MM.1S (cell line): ENCODE results near the gene LDHAL6A.

Experiments
- DNase-seq: peaks from one replicate; pipeline ENCODE4 v3.0.0-alpha.2; 2015
- H2AFZ ChIP-seq: fragments of 300-600 bp; sonication (generic); 2 replicates; pipeline ENCODE4 v1.6.0; 2016; ENCODE audit warnings: antibody characterized with exemption, low read length
- H3F3A ChIP-seq: fragments of 300-600 bp; sonication (generic); 2 replicates; pipeline ENCODE4 v1.6.1; 2016; ENCODE audit warnings: mild to moderate bottlenecking, antibody characterized with exemption, low read length, moderate library complexity, mixed read lengths; ENCODE audit not compliant: insufficient read depth
- H3K27ac ChIP-seq: fragments of 300-600 bp; sonication (generic); 2 replicates; pipeline ENCODE4 v1.5.1; 2016; ENCODE audit warnings: mild to moderate bottlenecking, low read length
- H3K27me3 ChIP-seq: fragments of 300-600 bp; sonication (generic); replicated peaks from 2 replicates; pipeline ENCODE4 v1.6.0; 2016; ENCODE audit warnings: low read length; ENCODE audit not compliant: insufficient read depth
- H3K36me3 ChIP-seq: fragments of 300-600 bp; sonication (generic); replicated peaks from 2 replicates; pipeline ENCODE4 v1.6.1; 2016; ENCODE audit warnings: mild to moderate bottlenecking, low read length, mixed read lengths; ENCODE audit not compliant: insufficient read depth
- H3K4me1 ChIP-seq: fragments of 300-600 bp; sonication (generic); 2 replicates; pipeline ENCODE4 v1.6.1; 2016; ENCODE audit warnings: low read length, mixed read lengths
- H3K4me2 ChIP-seq: fragments of 300-600 bp; sonication (generic); 2 replicates; pipeline ENCODE4 v1.6.0; 2016; ENCODE audit warnings: low read depth, low read length
- H3K4me3 ChIP-seq: fragments of 300-600 bp; sonication (generic); 2 replicates; pipeline ENCODE4 v1.5.1; 2016; ENCODE audit warnings: low read length, mixed read lengths
- H3K79me2 ChIP-seq: fragments of 300-600 bp; sonication (generic); 2 replicates; pipeline ENCODE4 v1.6.1; 2016; ENCODE audit warnings: mixed run types, low read length, mixed read lengths
- H3K9ac ChIP-seq: fragments of 300-600 bp; sonication (generic); 2 replicates; pipeline ENCODE4 v1.6.1; 2016; ENCODE audit warnings: low read length, mixed read lengths
- H3K9me2 ChIP-seq: fragments of 300-600 bp; sonication (generic); replicated peaks from 2 replicates; pipeline ENCODE4 v1.6.1; 2016; ENCODE audit warnings: mild to moderate bottlenecking, low read length, mixed read lengths; ENCODE audit not compliant: insufficient read depth
- H3K9me3 ChIP-seq: fragments of 300-600 bp; sonication (generic); replicated peaks from 2 replicates; pipeline ENCODE4 v1.6.1; 2016; ENCODE audit warnings: mild to moderate bottlenecking, low read length, mixed read lengths; ENCODE audit not compliant: insufficient read depth
- H4K20me1 ChIP-seq: fragments of 300-600 bp; sonication (generic); 2 replicates; pipeline ENCODE4 v1.6.1; 2016; ENCODE audit warnings: mild to moderate bottlenecking, low read length, moderate library complexity, mixed read lengths; ENCODE audit not compliant: insufficient read depth
- EZH2 ChIP-seq: fragments of 300-600 bp; sonication (generic); optimal IDR thresholded peaks from 2 replicates; pipeline ENCODE3; 2017; ENCODE audit warnings: low read depth, mild to moderate bottlenecking, antibody characterized with exemption, low read length, mixed read lengths
- EZH2phosphoT487 ChIP-seq: fragments of 300-600 bp; sonication (generic); IDR thresholded peaks from 2 replicates; pipeline ENCODE4 v1.6.1; 2018; ENCODE audit warnings: antibody characterized with exemption, low read length
- TF ChIP-seq, protein P1 (sequence below): fragments of 300-600 bp; sonication (generic); IDR thresholded peaks from 2 replicates; pipeline ENCODE4 v1.5.1; 2016; ENCODE audit warnings: antibody characterized with exemption, low read length, mixed read lengths

Gene LDHAL6A

GRCh38 chr11:18485913-18486528 lies 30.4 kb downstream of the LDHAL6A start:
- 0 out of 2 replicates have a peak, but pooled peaks cover 6% of the 10 kb centered on the region for H3K36me3 ChIP-seq

DNA sequence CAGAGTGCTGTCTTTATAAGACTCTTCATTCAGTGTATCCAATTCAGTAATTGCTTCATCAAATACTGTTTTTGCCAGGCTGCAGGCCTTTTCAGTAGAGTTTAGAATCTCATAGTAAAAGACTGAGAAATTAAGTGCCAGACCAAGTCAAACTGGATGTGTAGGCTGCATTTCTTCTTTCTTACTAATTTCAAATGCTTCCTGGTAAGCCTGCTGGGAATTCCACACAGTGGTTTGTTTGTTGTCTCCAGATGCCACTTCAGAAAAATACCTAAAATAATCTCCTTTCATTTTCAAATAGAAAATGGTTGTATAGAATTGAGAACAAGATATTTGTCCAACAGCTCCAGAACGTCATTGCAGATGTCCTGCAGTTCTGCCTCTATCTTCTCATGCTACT lies 34.7 kb downstream of the LDHAL6A start:
- Histone ChIP-seq H3K9ac (no peak overlapping the region), H3K27ac (no peak overlapping the region), H3K27me3 (no peaks in the 10 kb centered on the region), H3K4me2 (no peak overlapping the region), H4K20me1 (no peaks in the 10 kb centered on the region; the same call in 1 of the 2 replicates), H3K4me1 (peaks cover 22% of the 10 kb centered on the region), H3K4me3 (no peak overlapping the region), H3K9me2 (no peaks in the 10 kb centered on the region), H2AFZ (no peak overlapping the region), H3F3A (no peaks in the 10 kb centered on the region), H3K79me2 (no peaks in the 10 kb centered on the region), H3K9me3 (no peaks in the 10 kb centered on the region), H3K36me3 (0 out of 2 replicates have a peak, but pooled peaks cover 4% of the 10 kb centered on the region)
- TF ChIP-seq, protein P1, sequence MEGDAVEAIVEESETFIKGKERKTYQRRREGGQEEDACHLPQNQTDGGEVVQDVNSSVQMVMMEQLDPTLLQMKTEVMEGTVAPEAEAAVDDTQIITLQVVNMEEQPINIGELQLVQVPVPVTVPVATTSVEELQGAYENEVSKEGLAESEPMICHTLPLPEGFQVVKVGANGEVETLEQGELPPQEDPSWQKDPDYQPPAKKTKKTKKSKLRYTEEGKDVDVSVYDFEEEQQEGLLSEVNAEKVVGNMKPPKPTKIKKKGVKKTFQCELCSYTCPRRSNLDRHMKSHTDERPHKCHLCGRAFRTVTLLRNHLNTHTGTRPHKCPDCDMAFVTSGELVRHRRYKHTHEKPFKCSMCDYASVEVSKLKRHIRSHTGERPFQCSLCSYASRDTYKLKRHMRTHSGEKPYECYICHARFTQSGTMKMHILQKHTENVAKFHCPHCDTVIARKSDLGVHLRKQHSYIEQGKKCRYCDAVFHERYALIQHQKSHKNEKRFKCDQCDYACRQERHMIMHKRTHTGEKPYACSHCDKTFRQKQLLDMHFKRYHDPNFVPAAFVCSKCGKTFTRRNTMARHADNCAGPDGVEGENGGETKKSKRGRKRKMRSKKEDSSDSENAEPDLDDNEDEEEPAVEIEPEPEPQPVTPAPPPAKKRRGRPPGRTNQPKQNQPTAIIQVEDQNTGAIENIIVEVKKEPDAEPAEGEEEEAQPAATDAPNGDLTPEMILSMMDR: no peak
- TF ChIP-seq EZH2: no peak
- TF ChIP-seq EZH2phosphoT487: no peak
- no peak for DNase-seq

More at GRCh38 chr11:18485913-18486528, 30.4 kb downstream of the LDHAL6A start:
- no peak overlapping the region for H3K27ac ChIP-seq
- no peaks in the 10 kb centered on the region for H3K79me2 ChIP-seq
- no peak for DNase-seq
- no peaks in the 10 kb centered on the region for H3F3A ChIP-seq
- H2AFZ ChIP-seq: no peak overlapping the region
- H3K27me3 ChIP-seq: no peaks in the 10 kb centered on the region
- H3K9me3 ChIP-seq: no peaks in the 10 kb centered on the region
- H3K9me2 ChIP-seq: no peaks in the 10 kb centered on the region
- no peak overlapping the region for H3K4me2 ChIP-seq
- peaks cover 20% of the 10 kb centered on the region for H3K4me1 ChIP-seq
- no peak overlapping the region for H3K4me3 ChIP-seq
- H4K20me1 ChIP-seq: no peaks in the 10 kb centered on the region
- H3K9ac ChIP-seq: no peak overlapping the region
- TF ChIP-seq, protein P1: no peak
- TF ChIP-seq EZH2 (no peak), EZH2phosphoT487 (no peak)

GRCh38 chr11:18490736-18491485 lies 35.3 kb downstream of the LDHAL6A start:
- no peak for TF ChIP-seq EZH2
- H3K4me2 ChIP-seq: 0 out of 2 replicates have a peak overlapping the region, but pooled peaks have one; percentile 0
- H2AFZ ChIP-seq: no peak overlapping the region
- H3K27me3 ChIP-seq: no peaks in the 10 kb centered on the region
- DNase-seq: no peak
- H4K20me1 ChIP-seq: no peaks in the 10 kb centered on the region; the same call in 1 of the 2 replicates
- H3K4me3 ChIP-seq: no peak overlapping the region
- no peaks in the 10 kb centered on the region for H3F3A ChIP-seq
- no peaks in the 10 kb centered on the region for H3K9me3 ChIP-seq
- H3K36me3 ChIP-seq: 0 out of 2 replicates have a peak, but pooled peaks cover 4% of the 10 kb centered on the region
- H3K27ac ChIP-seq: no peak overlapping the region
- no peaks in the 10 kb centered on the region for H3K9me2 ChIP-seq
- no peaks in the 10 kb centered on the region for H3K79me2 ChIP-seq
- no peak overlapping the region for H3K9ac ChIP-seq
- H3K4me1 ChIP-seq: peaks cover 22% of the 10 kb centered on the region

DNA sequence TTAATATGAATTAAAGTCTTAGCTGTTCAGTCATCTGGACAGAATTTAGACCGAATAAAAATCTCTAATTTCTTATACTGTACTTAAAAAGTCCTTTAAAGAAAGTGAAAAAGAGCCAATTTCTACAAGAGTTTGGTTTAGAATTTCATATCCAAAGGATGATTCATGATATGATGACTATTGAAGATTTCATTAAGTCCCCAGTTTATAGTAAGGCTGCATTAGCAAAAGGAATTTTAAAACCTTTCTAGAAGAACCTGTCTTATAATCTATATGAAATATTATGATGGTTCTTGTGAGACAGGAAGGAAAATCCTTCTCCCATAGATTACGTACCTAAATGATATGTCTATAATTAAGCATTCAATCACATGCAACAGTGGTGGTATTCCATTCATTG lies 36.3 kb downstream of the LDHAL6A start:
- peaks cover 22% of the 10 kb centered on the region for H3K4me1 ChIP-seq
- H3K9ac ChIP-seq: no peak overlapping the region
- no peak overlapping the region for H2AFZ ChIP-seq
- no peaks in the 10 kb centered on the region for H3K9me3 ChIP-seq
- H4K20me1 ChIP-seq: no peaks in the 10 kb centered on the region; the same call in 1 of the 2 replicates
- DNase-seq: no peak
- TF ChIP-seq, protein P1: no peak
- TF ChIP-seq EZH2phosphoT487: no peak
- TF ChIP-seq EZH2: no peak
- H3K4me3 ChIP-seq: no peak overlapping the region
- no peak overlapping the region for H3K27ac ChIP-seq
- H3K4me2 ChIP-seq: no peak overlapping the region
- H3K9me2 ChIP-seq: no peaks in the 10 kb centered on the region
- no peaks in the 10 kb centered on the region for H3K79me2 ChIP-seq
- H3K36me3 ChIP-seq: peaks cover 4% of the 10 kb centered on the region; the same call in 1 of the 2 replicates
- no peaks in the 10 kb centered on the region for H3F3A ChIP-seq
- no peaks in the 10 kb centered on the region for H3K27me3 ChIP-seq
